GM18951 (cell line): ENCODE data around the gene C9orf72.
"Not testable (repeated sequence)": the region's sequence is repeated elsewhere in the genome, so short reads cannot be mapped to it uniquely, and the experiment has no call there.

Experiments used
- POLR2A ChIP-seq: IDR thresholded peaks from 4 replicates; pipeline ENCODE4 v1.6.1; 2011; ENCODE audit warnings: mild to moderate bottlenecking; ENCODE audit not compliant: insufficient read length, insufficient read depth; ENCODE audit errors: extremely low read depth
- in situ Hi-C: fragments of 300-500 bp; cut with MboI; formaldehyde crosslinking; loops from one replicate; pipeline ENCODE4 v1.12.0; 2022; ENCODE audit warnings: low sequenced_read_pairs, mixed read lengths, inconsistent platforms; ENCODE audit not compliant: unreplicated experiment

Gene C9orf72

DNA sequence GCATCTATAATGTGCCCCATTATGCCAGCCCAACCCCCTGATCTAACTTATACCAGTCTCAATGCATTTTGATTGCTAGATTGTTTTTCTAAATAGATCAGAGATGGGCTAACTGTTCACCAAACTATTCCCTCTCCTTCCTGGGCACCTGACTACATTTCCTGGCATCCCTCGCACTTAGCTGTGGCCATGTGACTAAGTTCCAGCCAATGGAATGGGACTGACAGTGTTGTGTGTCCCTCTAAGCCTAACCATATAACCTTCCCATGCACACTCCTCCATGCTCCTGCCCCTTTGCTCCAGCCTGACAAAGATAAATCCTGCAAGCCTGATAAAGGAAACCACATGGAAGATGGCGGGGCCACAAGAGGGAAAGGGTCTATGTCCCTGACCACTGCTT lies 61.5 kb downstream of the C9orf72 start:
- in situ Hi-C loops: no loop called here
- no peak for TF ChIP-seq POLR2A

DNA sequence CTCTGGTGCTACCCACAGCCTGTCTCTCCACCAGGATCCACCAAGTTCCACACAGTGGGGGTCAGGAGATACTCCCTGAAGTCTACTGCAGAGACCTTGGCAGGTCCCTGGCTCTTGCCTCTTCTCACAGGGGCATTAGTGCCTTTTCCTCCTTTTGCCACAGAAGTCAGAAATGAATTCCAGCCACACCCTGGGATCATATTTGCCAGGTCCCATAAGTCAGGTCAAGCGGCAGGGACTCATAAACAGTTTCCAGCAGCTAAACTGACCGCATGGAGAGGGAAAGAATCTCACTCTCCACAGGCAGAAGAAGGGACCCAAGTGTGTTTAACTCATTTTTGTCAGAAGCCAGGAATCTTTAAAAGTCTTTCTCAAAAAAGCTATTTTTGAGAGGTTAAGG lies 62.5 kb downstream of the C9orf72 start:
- no peak for TF ChIP-seq POLR2A
- in situ Hi-C loops: no loop called here

DNA sequence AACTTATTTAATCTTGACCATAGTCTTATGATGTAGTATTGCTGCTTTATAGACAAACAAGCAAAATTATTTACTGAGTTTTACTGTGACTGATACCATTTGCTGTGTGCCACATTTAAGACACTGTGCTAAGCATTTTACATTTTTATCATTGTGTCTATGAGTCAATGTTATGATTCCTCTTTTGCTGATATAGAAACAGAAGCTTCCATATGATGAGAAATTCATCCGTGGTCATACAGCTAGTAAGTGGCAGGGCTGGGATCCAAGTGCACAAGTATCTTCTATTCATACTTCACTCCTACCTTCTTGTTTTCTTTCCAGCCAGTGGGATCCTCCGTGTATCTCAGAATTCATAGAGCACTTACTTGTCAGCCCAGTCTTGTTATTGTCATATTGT lies 66.3 kb downstream of the C9orf72 start:
- TF ChIP-seq POLR2A: no peak
- in situ Hi-C loops: no loop called here

DNA sequence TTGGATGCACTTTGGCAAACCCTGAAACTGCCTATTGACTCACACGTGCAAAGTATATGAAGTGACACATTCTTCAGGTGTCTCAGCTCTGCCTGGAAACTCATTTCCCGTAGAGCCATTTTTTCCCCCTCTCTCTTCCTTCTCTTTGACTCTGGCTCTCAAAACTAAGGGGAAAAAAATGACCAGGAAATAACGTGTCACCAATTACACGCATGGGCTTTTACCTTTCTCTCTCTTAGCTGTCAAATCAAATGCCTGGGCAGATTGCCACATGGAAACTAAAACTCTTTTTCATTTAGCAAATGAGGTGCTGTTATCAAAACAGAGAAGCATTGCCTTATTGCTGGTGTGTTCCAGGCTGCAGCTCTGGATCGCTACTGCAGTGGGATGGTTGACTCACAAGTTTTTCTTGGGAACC lies 67.5 kb downstream of the C9orf72 start:
- no peak for TF ChIP-seq POLR2A
- in situ Hi-C loops: no loop called here

DNA sequence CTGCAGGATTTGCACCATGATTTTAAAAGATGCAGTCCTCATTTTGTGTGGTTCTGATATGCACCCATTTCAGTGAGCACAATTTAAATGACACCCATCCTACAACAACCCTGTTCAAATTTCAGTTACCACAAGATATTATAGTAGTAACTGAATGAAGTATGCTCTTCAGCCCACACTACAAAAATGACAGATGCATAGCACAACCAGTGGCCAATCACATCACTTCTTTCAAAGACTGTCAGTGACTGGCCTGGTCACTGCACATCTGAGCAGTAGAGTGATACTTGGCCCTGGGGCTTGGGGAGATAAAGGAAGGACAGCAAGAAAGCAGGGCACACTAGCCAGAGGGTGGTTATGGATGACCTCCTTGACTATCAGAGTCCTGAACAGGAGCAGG lies 69.0 kb downstream of the C9orf72 start:
- in situ Hi-C loops: no loop called here
- no peak for TF ChIP-seq POLR2A

DNA sequence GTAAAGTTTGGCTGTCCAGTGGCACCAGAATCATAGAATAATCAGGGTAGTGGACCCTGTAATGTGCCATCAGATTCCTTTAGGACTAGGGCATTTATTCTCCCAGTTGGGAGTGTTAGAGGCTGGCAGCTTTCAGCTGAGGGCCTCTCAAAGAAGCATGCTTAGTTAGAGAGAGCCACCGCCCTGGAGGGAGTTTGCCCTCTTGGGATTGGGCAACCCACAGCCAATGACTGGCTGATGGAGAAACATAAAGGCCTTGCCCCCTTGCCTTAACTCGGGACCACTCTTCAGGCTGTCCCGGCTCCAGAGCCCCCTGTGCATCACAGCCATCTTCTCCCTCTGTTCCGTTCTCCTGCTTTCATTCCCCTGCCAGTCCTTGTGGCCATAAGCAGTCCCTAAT lies 69.7 kb downstream of the C9orf72 start:
- TF ChIP-seq POLR2A: no peak
- in situ Hi-C loops: no loop called here

DNA sequence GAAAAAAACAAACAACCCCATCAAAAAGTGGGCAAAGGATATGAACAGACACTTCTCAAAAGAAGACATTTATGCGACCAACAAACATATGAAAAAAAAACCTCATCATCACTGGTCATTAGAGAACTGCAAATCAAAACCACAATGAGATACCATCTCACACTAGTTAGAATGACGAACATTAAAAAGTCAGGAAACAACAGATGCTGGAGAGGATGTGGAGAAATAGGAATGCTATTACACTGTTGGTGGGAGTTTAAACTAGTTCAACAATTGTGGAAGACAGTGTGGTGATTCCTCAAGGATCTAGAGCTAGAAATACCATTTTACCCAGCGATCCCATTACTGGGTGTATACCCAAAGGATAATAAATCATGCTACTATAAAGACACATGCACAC lies 72.4 kb downstream of the C9orf72 start:
- in situ Hi-C loops: not testable (repeated sequence)

DNA sequence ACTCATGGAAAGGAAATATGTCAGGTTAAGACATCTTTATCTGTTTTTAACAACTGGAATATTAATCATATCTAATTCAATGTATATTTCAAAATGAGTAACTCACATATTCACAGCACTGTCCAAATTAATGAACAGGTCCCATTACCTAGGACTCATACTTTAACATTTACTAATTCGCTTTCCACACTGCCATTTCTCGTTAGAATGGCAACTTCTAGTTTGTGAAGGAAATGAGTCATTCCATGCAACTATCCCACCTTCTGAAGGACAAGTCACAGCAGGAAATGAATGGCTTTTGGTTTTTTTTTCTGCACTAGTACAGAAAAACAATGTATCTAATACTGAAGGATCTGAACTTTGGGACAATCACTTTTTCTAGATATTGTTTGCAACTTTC lies 73.8 kb downstream of the C9orf72 start:
- in situ Hi-C loops: no loop called here
- no peak for TF ChIP-seq POLR2A

DNA sequence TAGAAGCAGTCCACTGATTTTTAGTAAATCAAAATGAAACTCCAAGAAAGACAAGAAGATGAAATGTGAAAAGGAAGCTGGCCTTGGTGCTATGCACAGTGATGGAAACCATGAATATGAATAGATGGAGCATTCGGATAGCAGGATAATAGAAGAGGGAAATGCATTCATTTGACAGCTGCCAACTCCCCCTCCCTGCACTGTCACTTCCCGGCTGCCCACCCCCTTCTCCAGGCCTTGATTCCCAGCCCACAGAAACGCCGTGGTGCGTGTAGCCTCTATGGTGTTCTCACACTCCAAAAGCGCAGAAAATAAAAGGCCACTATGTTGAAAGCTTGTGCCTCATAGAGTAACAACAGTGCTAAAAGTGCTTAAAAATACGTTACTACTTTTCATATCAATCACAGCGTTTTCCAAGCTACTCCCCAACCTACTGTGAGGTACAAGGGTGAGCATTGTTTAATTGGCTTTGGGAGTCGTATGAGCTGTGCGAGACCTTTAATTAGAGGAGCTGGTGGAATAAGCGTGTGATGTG lies 75.3 kb downstream of the C9orf72 start:
- no peak for TF ChIP-seq POLR2A
- in situ Hi-C loops: no loop called here
